Colon (tissue), 2 donors: Measurements from ENCODE around the gene SLC8B1.

ENCODE experiments used
- FAIRE-seq: peaks from 2 replicates; lab custom pipeline; 2012; peaks lifted over from hg19 to GRCh38; lab: Jason Lieb, UNC
- donor health status: control.
- donor health status: control.

SLC8B1 gene

GRCh38 chr12:113318900-113319628 is 15.8 kb downstream of the SLC8B1 start:
- FAIRE-seq, result no peak

- no peak for FAIRE-seq
These were observed 16.8 kb downstream of the SLC8B1 start for GRCh38 chr12:113318046-113318656.

- no peak for FAIRE-seq
These were observed 17.8 kb downstream of the SLC8B1 start for GRCh38 chr12:113317122-113317521.

GRCh38 chr12:113316155-113316554 is 18.8 kb downstream of the SLC8B1 start:
- FAIRE-seq, result no peak

GRCh38 chr12:113315358-113315757 is 19.6 kb downstream of the SLC8B1 start:
- FAIRE-seq, result no peak

GRCh38 chr12:113314121-113314529 is 20.8 kb downstream of the SLC8B1 start:
- no peak for FAIRE-seq

GRCh38 chr12:113310489-113310888 is 24.4 kb downstream of the SLC8B1 start:
- no peak for FAIRE-seq

GRCh38 chr12:113306382-113306781 is 28.5 kb downstream of the SLC8B1 start:
- FAIRE-seq, result no peak

- FAIRE-seq, result no peak
These were observed 29.5 kb downstream of the SLC8B1 start for GRCh38 chr12:113305281-113305856.

- FAIRE-seq, result no peak
These were observed 31.8 kb downstream of the SLC8B1 start for GRCh38 chr12:113302886-113303640.

- no peak for FAIRE-seq
These were observed 32.4 kb downstream of the SLC8B1 start for GRCh38 chr12:113302466-113302865.

GRCh38 chr12:113301811-113302210 is 33.1 kb downstream of the SLC8B1 start:
- FAIRE-seq, result no peak

- no peak for FAIRE-seq
These were observed 35.2 kb downstream of the SLC8B1 start for GRCh38 chr12:113299619-113300237.

GRCh38 chr12:113298861-113299545 is 35.9 kb downstream of the SLC8B1 start:
- no peak for FAIRE-seq

- FAIRE-seq, result no peak
These were observed 36.5 kb downstream of the SLC8B1 start for GRCh38 chr12:113298472-113298817.

GRCh38 chr12:113297621-113298471 is 37.1 kb downstream of the SLC8B1 start:
- FAIRE-seq, result no peak

- no peak for FAIRE-seq
These were observed 37.7 kb downstream of the SLC8B1 start for GRCh38 chr12:113297214-113297587.

- no peak for FAIRE-seq
These were observed 38.2 kb downstream of the SLC8B1 start for GRCh38 chr12:113296557-113297213.

- FAIRE-seq, result no peak
These were observed 38.9 kb downstream of the SLC8B1 start for GRCh38 chr12:113295886-113296556.

GRCh38 chr12:113293100-113293499 is 41.8 kb downstream of the SLC8B1 start:
- no peak for FAIRE-seq
